GM23338 (cell line): ENCODE results near the gene RHOF.

Source experiments
- CREB1 ChIP-seq: fragments of 250-450 bp; sonication (Bioruptor Pico); IDR thresholded peaks from 2 replicates; pipeline ENCODE4 v1.5.0; 2020; ENCODE audit warnings: low read depth, mild to moderate bottlenecking, moderate library complexity
- CTCF ChIP-seq, 2 experiments: fragments of 200-600 bp in 1 of 2; sonication (generic) in 1 of 2; conservative IDR thresholded peaks; 2 replicates each; pipeline versions ENCODE4 v1.5.1 to v1.6.1; 2016 to 2017; ENCODE audit warnings: antibody characterized with exemption in 2 of 2, low read depth in 2 of 2, mild to moderate bottlenecking in 2 of 2, moderate library complexity in 1 of 2
- EZH2 ChIP-seq: fragments of 200-600 bp; sonication (generic); IDR thresholded peaks from one replicate; pipeline ENCODE4 v1.8.0; 2017; ENCODE audit warnings: antibody characterized with exemption, mild to moderate bottlenecking, low read depth; ENCODE audit not compliant: unreplicated experiment
- EZH2phosphoT487 ChIP-seq: fragments of 200-600 bp; sonication (generic); IDR thresholded peaks from one replicate; pipeline ENCODE4 v1.8.1; 2018; ENCODE audit warnings: antibody characterized with exemption; ENCODE audit not compliant: unreplicated experiment
- JUNB ChIP-seq: IDR thresholded peaks from one replicate; pipeline ENCODE4 v1.6.1; 2016; ENCODE audit warnings: antibody characterized with exemption; ENCODE audit not compliant: unreplicated experiment

- TF ChIP-seq CTCF (conservative IDR thresholded peaks at IDR 0.05; ENCODE audit: low read depth in 2 of 2) = no peak
- TF ChIP-seq JUNB = no peak
- no peak for TF ChIP-seq EZH2phosphoT487
- no peak for TF ChIP-seq EZH2
- TF ChIP-seq CREB1 (CRISPR knock-in tag) = no peak
These were observed 23.1 kb downstream of the RHOF start for GRCh38 chr12:121770388-121770787.
